IMR-90 (cell line): ENCODE data around the gene CBR1. TPM values are rescaled to one million over a fixed set of nuclear protein-coding genes. Genes with fewer than 3 reads are reported as not detected.
A peak's percentile ranks its signal among the peaks of the same experiment; 100 is the strongest.

Experiments
- ATAC-seq: fragments of 200-7000 bp; cut with Tn5 transposase; 2 replicates; pipeline ENCODE4 v1.9.1; 2020; ENCODE audit warnings: low read depth, mild to moderate bottlenecking, moderate library complexity
- BruUV-seq: library from RNA; stranded (reverse); fragments of 400-500 nt; replicated peaks from 2 replicates; lab custom pipeline; 2021; lab: Mats Ljungman, UMichigan
- CTCF ChIA-PET: fragments of 300-600 bp; formaldehyde crosslinking; extraction: SDS; loops from one replicate; lab custom pipeline; 2021; ENCODE audit warnings: antibody characterized with exemption; lab: Yijun Ruan, JAX
- POLR2A ChIA-PET: fragments of 300-600 bp; sonication (Branson Sonifier 250); formaldehyde crosslinking; loops from one replicate; lab custom pipeline; 2022; ENCODE audit warnings: antibody characterized with exemption; ENCODE audit not compliant: unreplicated experiment; lab: Charles Lee
- DNase-seq: peaks from one replicate; pipeline ENCODE4 v3.0.0; 2013
- H2AFZ ChIP-seq: replicated peaks from 2 replicates; pipeline ENCODE3; 2013; ENCODE audit warnings: low read length, mild to moderate bottlenecking; ENCODE audit not compliant: poor library complexity
- H2AK5ac ChIP-seq: 2 replicates; pipeline ENCODE4 v1.6.1; 2013; ENCODE audit warnings: low read depth, low read length, inconsistent platforms
- H2AK9ac ChIP-seq: replicated peaks from 2 replicates; pipeline ENCODE3; 2013; ENCODE audit warnings: mild to moderate bottlenecking, low read depth, low read length, moderate library complexity; ENCODE audit not compliant: poor library complexity
- H2BK120ac ChIP-seq: 2 replicates; pipeline ENCODE4 v1.6.1; 2013; ENCODE audit warnings: low read depth, low read length, inconsistent platforms
- H2BK15ac ChIP-seq: 3 replicates; pipeline ENCODE4 v1.6.1; 2013; ENCODE audit warnings: low read depth, low read length, inconsistent platforms
- H2BK20ac ChIP-seq: 2 replicates; pipeline ENCODE4 v1.6.1; 2013; ENCODE audit warnings: low read depth, mild to moderate bottlenecking, inconsistent platforms, low read length, moderate library complexity
- H2BK5ac ChIP-seq: 2 replicates; pipeline ENCODE4 v1.6.1; 2013; ENCODE audit warnings: mild to moderate bottlenecking, low read depth, low read length, inconsistent platforms; ENCODE audit not compliant: poor library complexity, severe bottlenecking
- H3K14ac ChIP-seq: replicated peaks from 2 replicates; pipeline ENCODE4 v1.6.1; 2013; ENCODE audit warnings: low read depth, low read length, inconsistent platforms
- H3K18ac ChIP-seq: 2 replicates; pipeline ENCODE4 v1.6.1; 2013; ENCODE audit warnings: low read depth, low read length, control low read depth
- H3K23ac ChIP-seq: 2 replicates; pipeline ENCODE4 v1.6.1; 2013; ENCODE audit warnings: low read depth, low read length, inconsistent platforms
- H3K27ac ChIP-seq: 2 replicates; pipeline ENCODE4 v1.5.1; 2013; ENCODE audit warnings: mild to moderate bottlenecking, control low read depth, low read length; ENCODE audit not compliant: insufficient read depth
- H3K27me3 ChIP-seq: 2 replicates; pipeline ENCODE4 v1.6.1; 2013; ENCODE audit warnings: low read length; ENCODE audit not compliant: control insufficient read depth, insufficient read depth
- H3K36me3 ChIP-seq: 2 replicates; pipeline ENCODE4 v1.6.1; 2013; ENCODE audit warnings: low read length, mixed read lengths; ENCODE audit not compliant: control insufficient read depth, insufficient read depth
- H3K4ac ChIP-seq: 2 replicates; pipeline ENCODE4 v1.6.1; 2013; ENCODE audit warnings: low read depth, low read length, inconsistent platforms
- H3K4me1 ChIP-seq: 2 replicates; pipeline ENCODE4 v1.6.1; 2013; ENCODE audit warnings: low read length, mixed read lengths; ENCODE audit not compliant: control insufficient read depth, insufficient read depth
- H3K4me2 ChIP-seq: 2 replicates; pipeline ENCODE4 v1.6.1; 2013; ENCODE audit warnings: low read depth, mild to moderate bottlenecking, control low read depth, low read length, moderate library complexity
- H3K4me3 ChIP-seq: 2 replicates; pipeline ENCODE4 v1.5.1; 2013; ENCODE audit warnings: low read depth, mild to moderate bottlenecking, control low read depth, low read length, moderate library complexity; ENCODE audit not compliant: insufficient read depth
- H3K56ac ChIP-seq: 2 replicates; pipeline ENCODE4 v1.6.1; 2013; ENCODE audit warnings: low read length, inconsistent platforms; ENCODE audit not compliant: insufficient read depth; ENCODE audit errors: extremely low read depth
- H3K79me1 ChIP-seq, 2 experiments: 2 replicates each; pipeline ENCODE4 v1.6.1; 2013; ENCODE audit warnings: low read length in 2 of 2, inconsistent platforms in 1 of 2, low read depth in 1 of 2
- H3K9ac ChIP-seq: 2 replicates; pipeline ENCODE4 v1.6.1; 2013; ENCODE audit warnings: low read depth, low read length, control low read depth
- H3K9me1 ChIP-seq: 2 replicates; pipeline ENCODE4 v1.6.1; 2013; ENCODE audit warnings: low read length, inconsistent platforms; ENCODE audit not compliant: insufficient read depth
- H3K9me3 ChIP-seq: 2 replicates; pipeline ENCODE4 v1.6.1; 2013; ENCODE audit warnings: low read length; ENCODE audit not compliant: control insufficient read depth, insufficient read depth
- H4K20me1 ChIP-seq: 2 replicates; pipeline ENCODE4 v1.6.1; 2013; ENCODE audit warnings: low read length, inconsistent platforms; ENCODE audit not compliant: insufficient read depth
- H4K5ac ChIP-seq: 2 replicates; pipeline ENCODE4 v1.6.1; 2013; ENCODE audit warnings: mild to moderate bottlenecking, low read depth, low read length, control low read depth
- H4K8ac ChIP-seq, 2 experiments: 2 replicates each; pipeline ENCODE4 v1.6.1; 2013; ENCODE audit warnings: low read depth in 2 of 2, low read length in 2 of 2, control low read depth in 1 of 2, inconsistent platforms in 1 of 2
- H4K91ac ChIP-seq: 2 replicates; pipeline ENCODE4 v1.6.1; 2013; ENCODE audit warnings: low read depth, low read length, inconsistent platforms; ENCODE audit not compliant: insufficient read depth
- BHLHE40 ChIP-seq: fragments of 150-350 bp; IDR thresholded peaks from 2 replicates; pipeline ENCODE4 v1.6.1; 2016; ENCODE audit warnings: mild to moderate bottlenecking, low read depth, low read length
- CEBPB ChIP-seq: IDR thresholded peaks from 2 replicates; pipeline ENCODE4 v1.6.1; 2012; ENCODE audit warnings: low read depth, low read length, improper control_type of control experiment
- CHD1 ChIP-seq: IDR thresholded peaks from 2 replicates; pipeline ENCODE4 v1.6.1; 2012; ENCODE audit warnings: low read depth, low read length, improper control_type of control experiment
- FOS ChIP-seq: fragments of 150-350 bp; IDR thresholded peaks from 2 replicates; pipeline ENCODE4 v1.6.1; 2016; ENCODE audit warnings: low read depth, low read length
- MAFK ChIP-seq: IDR thresholded peaks from 2 replicates; pipeline ENCODE4 v1.6.1; 2012; ENCODE audit warnings: low read depth, low read length, improper control_type of control experiment
- MAZ ChIP-seq: IDR thresholded peaks from 2 replicates; pipeline ENCODE4 v1.6.1; 2012; ENCODE audit warnings: low read depth, mild to moderate bottlenecking, low read length, improper control_type of control experiment, moderate library complexity, borderline replicate concordance
- MXI1 ChIP-seq: IDR thresholded peaks from 2 replicates; pipeline ENCODE4 v1.6.1; 2012; ENCODE audit warnings: low read depth, mild to moderate bottlenecking, low read length, moderate library complexity, borderline replicate concordance
- NFE2L2 ChIP-seq: fragments of 150-350 bp; IDR thresholded peaks from 2 replicates; pipeline ENCODE4 v1.6.1; 2016; ENCODE audit warnings: low read depth, mild to moderate bottlenecking, low read length
- POLR2A ChIP-seq: IDR thresholded peaks from 2 replicates; pipeline ENCODE4 v1.6.1; 2012; ENCODE audit warnings: mild to moderate bottlenecking, low read depth, low read length
- RAD21 ChIP-seq: IDR thresholded peaks from 2 replicates; pipeline ENCODE4 v1.6.1; 2012; ENCODE audit warnings: low read length, improper control_type of control experiment
- RFX5 ChIP-seq: IDR thresholded peaks from 2 replicates; pipeline ENCODE4 v1.8.0; 2012; ENCODE audit warnings: low read depth, mild to moderate bottlenecking, low read length, moderate library complexity
- SMC3 ChIP-seq: fragments of 150-350 bp; IDR thresholded peaks from 2 replicates; pipeline ENCODE4 v1.6.1; 2016; ENCODE audit warnings: low read depth, mild to moderate bottlenecking, antibody characterized with exemption, low read length, moderate library complexity
- WGBS, 2 experiments: methylation state at CpG; one replicate each; pipeline versions ENCODE4 v1.1.5 to v1.1.7; 2013; ENCODE audit warnings: missing lambda C conversion rate in 2 of 2; ENCODE audit not compliant: insufficient read length in 1 of 2; ENCODE audit errors: extremely low coverage in 2 of 2; 5-methylcytosine and 5-hydroxymethylcytosine counted together
- dilution Hi-C: fragments of 300-500 bp; cut with HindIII; formaldehyde crosslinking; loops from one replicate; pipeline ENCODE4 v1.14.3; 2018; ENCODE audit warnings: low sequenced_read_pairs; ENCODE audit not compliant: unreplicated experiment
- in situ Hi-C: fragments of 300-500 bp; cut with MboI; formaldehyde crosslinking; loops from 3 replicates; pipeline ENCODE4 v1.14.3; 2019; ENCODE audit warnings: low sequenced_read_pairs, inconsistent platforms, mixed read lengths
- intact Hi-C: fragments of 100-400 bp; cut with micrococcal nuclease; formaldehyde crosslinking; loops from 2 replicates; pipeline ENCODE4 v1.10.0; 2022
- polyA plus RNA-seq, 3 experiments: library from polyadenylated mRNA; depleted of rRNA; stranded (reverse); fragments of >200 nt; gene quantifications; 2 replicates each; pipeline ENCODE4 v1.2.3, GENCODE V29; 2012; ENCODE audit warnings: low replicate concordance in 1 of 3
- total RNA-seq: library from RNA; depleted of rRNA; stranded (reverse); fragments of >200 nt; gene quantifications from 2 replicates; pipeline ENCODE4 v1.2.3, GENCODE V29; 2012
- TF ChIP-seq, protein P1 (sequence below): fragments of 150-350 bp; IDR thresholded peaks from 2 replicates; pipeline ENCODE4 v1.6.1; 2017; ENCODE audit warnings: mild to moderate bottlenecking, antibody characterized with exemption, low read length, low read depth
- TF ChIP-seq, protein P2 (sequence below): fragments of 150-350 bp; IDR thresholded peaks from 2 replicates; pipeline ENCODE4 v1.6.1; 2016; ENCODE audit warnings: low read depth, mild to moderate bottlenecking, low read length, moderate library complexity, borderline replicate concordance

The CBR1 gene
- total and polyA plus RNA-seq, 2 of the 4 experiments (the other 2 are of a cell fraction), result 122 to 222 TPM

DNA sequence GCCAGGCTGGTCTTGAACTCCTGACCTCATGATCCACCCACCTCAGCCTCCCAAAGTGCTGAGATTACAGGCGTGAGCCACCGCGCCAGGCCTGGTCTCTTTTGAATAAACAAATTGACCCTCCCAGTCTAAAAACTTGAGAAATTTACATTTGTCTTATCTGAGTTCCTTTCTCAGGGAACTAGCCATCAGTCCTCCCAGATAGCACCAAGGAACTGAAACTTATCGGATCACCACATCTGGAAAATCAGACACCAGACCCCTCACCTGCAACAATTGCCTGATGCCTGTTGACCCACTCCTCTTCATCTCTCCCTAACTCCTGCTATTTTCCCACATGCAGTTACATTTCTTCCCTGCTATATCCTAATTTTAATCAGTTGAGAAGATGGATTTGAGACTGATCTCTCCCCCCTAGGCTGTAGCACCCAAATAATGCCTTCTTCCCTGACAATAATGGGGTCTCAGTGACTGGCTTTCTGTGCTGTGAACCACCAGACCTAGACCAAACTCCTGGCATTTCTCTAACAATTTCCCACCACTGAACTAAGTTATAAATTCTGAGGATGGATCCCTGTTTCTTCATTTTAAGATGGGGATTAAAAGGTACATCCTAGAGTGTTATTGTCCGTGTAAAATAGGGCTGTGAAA lies 951 bp upstream of the CBR1 start (continued):
- TF ChIP-seq BHLHE40, result no peak
- no peak for TF ChIP-seq RAD21

DNA sequence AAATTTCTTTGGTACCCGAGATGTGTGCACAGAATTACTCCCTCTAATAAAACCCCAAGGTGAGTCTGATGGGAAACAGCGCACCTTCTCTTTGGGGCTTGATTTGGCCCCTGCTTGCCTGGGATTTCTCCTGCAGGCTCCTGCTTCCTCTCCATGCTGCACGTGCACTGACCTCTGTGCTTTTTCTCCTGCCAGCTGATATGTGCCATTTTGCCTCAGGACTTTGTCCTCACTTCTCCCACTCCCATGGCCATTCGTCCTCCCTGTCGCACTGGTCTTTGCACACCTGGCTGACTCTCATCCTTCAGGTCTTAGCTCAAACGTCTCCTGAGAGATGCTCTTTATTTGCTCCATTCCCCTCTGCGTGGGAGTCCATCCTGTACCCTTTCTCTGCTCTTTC lies 1.2 kb downstream of the CBR1 start:
- no peak for ATAC-seq
- 71% methylated on average over 4 of the region's 7 CpGs; no CpG with 5 or more reads in 1 of the 2 experiments for WGBS, 2 experiments
- H3K4me2 ChIP-seq, result peak overlapping the region; percentile 77
- TF ChIP-seq MAFK, result no peak
- TF ChIP-seq MAZ, result no peak
- TF ChIP-seq, protein P1, sequence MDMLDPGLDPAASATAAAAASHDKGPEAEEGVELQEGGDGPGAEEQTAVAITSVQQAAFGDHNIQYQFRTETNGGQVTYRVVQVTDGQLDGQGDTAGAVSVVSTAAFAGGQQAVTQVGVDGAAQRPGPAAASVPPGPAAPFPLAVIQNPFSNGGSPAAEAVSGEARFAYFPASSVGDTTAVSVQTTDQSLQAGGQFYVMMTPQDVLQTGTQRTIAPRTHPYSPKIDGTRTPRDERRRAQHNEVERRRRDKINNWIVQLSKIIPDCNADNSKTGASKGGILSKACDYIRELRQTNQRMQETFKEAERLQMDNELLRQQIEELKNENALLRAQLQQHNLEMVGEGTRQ, result no peak
- TF ChIP-seq NFE2L2, result no peak
- TF ChIP-seq RFX5, result no peak
- no peak for TF ChIP-seq CHD1
- no peak for TF ChIP-seq BHLHE40
- no peak for TF ChIP-seq SMC3
- no peak for TF ChIP-seq POLR2A
- TF ChIP-seq MXI1, result no peak
- TF ChIP-seq, protein P2, sequence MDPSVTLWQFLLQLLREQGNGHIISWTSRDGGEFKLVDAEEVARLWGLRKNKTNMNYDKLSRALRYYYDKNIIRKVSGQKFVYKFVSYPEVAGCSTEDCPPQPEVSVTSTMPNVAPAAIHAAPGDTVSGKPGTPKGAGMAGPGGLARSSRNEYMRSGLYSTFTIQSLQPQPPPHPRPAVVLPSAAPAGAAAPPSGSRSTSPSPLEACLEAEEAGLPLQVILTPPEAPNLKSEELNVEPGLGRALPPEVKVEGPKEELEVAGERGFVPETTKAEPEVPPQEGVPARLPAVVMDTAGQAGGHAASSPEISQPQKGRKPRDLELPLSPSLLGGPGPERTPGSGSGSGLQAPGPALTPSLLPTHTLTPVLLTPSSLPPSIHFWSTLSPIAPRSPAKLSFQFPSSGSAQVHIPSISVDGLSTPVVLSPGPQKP, result no peak
- no peak for TF ChIP-seq CEBPB
- TF ChIP-seq FOS, result no peak

More for the DNA sequence above, 1.2 kb downstream of the CBR1 start:
- Histone ChIP-seq H3K4me3 (no peak overlapping the region; the same call in 1 of the 2 replicates), H4K5ac (no peak overlapping the region), H3K18ac (no peak overlapping the region), H4K91ac (no peak overlapping the region), H2AFZ (no peak overlapping the region), H3K9me3 (peaks cover 7% of the 10 kb centered on the region), H3K27me3 (no peaks in the 10 kb centered on the region), H3K36me3 (peaks cover 17% of the 10 kb centered on the region), H3K9me1 (peaks cover 11% of the 10 kb centered on the region), H3K4me1 (peaks cover 10% of the 10 kb centered on the region), H3K23ac (peak overlapping the region; percentile 36), H3K56ac (no peak overlapping the region; the same call in 1 of the 2 replicates), H2BK20ac (no peak overlapping the region), H3K79me1 (peaks cover 25 to 43% of the 10 kb centered on the region in 2 experiments; a peak in 3 of 4 replicates), H3K4ac (no peak overlapping the region), H2BK5ac (no peak overlapping the region), H2AK9ac (peak overlapping the region; percentile 60), H3K27ac (no peak overlapping the region), H2AK5ac (peak overlapping the region; percentile 75; the same call in 1 of the 2 replicates), H2BK120ac (no peak overlapping the region), H3K14ac (peak overlapping the region; percentile 81), H3K9ac (peak overlapping the region; percentile 1; the same call in 1 of the 2 replicates), H2BK15ac (no peak overlapping the region), H4K8ac (no peak overlapping the region), H4K20me1 (peaks cover 10% of the 10 kb centered on the region; the same call in 1 of the 2 replicates)
- intact Hi-C loops (no loop called here), dilution Hi-C loops (no loop called here), in situ Hi-C loops (no loop called here)
- ChIA-PET CTCF (no interaction called here), POLR2A (interaction anchor here (0.5 kb wide), 1 partner anchor 10 kb away, joined by 4 read pairs; no protein-coding TSS in a partner anchor)
- no peak for DNase-seq
- no TSS peak for BruUV-seq
